Bronchial epithelial cell (primary cell): ENCODE measurements around the gene CYGB. TPM values are rescaled to one million over a fixed set of nuclear protein-coding genes. Genes with fewer than 3 reads are reported as not detected.

Source experiments
- DNase-seq: peaks from one replicate; pipeline ENCODE4 v3.0.0-alpha.2; 2010; ENCODE audit warnings: low read depth
- FAIRE-seq: peaks from 2 replicates; lab custom pipeline; 2011; peaks lifted over from hg19 to GRCh38; lab: Jason Lieb, UNC
- H3K27me3 ChIP-seq: 2 replicates; pipeline ENCODE4 v1.5.1; 2011; ENCODE audit warnings: low read length; ENCODE audit not compliant: control insufficient read depth, insufficient read depth
- H3K36me3 ChIP-seq: 2 replicates; pipeline ENCODE4 v1.5.1; 2011; ENCODE audit warnings: low read length; ENCODE audit not compliant: control insufficient read depth, insufficient read depth
- H3K4me3 ChIP-seq: 2 replicates; pipeline ENCODE4 v1.5.1; 2011; ENCODE audit warnings: mild to moderate bottlenecking, low read depth, low read length, control low read depth
- total RNA-seq: library from RNA; depleted of rRNA; stranded (reverse); fragments of >200 nt; gene quantifications from 2 replicates; pipeline ENCODE4 v1.2.1, GENCODE V29; 2014
- TF ChIP-seq, protein P1 (sequence below): IDR thresholded peaks from 2 replicates; pipeline ENCODE4 v1.5.1; 2011; ENCODE audit warnings: mild to moderate bottlenecking, moderate library complexity, low read length, control low read depth, inconsistent platforms; ENCODE audit not compliant: insufficient read depth, severe bottlenecking

Gene CYGB
- total RNA-seq, 1 donor from 2014 or later: 2.1 TPM

DNA sequence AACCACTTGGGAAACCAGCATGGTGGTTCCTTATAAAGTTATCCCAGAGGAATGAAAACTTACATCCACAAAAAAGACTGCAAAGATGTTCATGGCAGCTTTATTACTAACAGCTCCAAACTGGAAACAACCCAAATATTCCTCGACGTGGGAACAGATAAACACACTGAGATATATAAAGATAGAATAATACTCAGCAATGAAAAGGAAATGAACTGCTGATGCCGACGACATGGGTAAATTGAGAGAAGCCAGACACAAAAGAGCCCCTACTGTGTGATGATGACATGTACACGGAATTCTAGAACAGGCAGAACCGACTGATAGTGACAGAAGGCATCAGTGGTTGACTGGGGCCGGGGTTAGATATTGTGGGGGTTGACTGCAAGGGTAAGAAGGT, 12.0 kb upstream of the CYGB start:
- Histone ChIP-seq H3K27me3 (no peaks in the 10 kb centered on the region), H3K4me3 (peak overlapping the region; percentile 28), H3K36me3 (peaks cover 3% of the 10 kb centered on the region)
- no peak for DNase-seq
- TF ChIP-seq, protein P1, sequence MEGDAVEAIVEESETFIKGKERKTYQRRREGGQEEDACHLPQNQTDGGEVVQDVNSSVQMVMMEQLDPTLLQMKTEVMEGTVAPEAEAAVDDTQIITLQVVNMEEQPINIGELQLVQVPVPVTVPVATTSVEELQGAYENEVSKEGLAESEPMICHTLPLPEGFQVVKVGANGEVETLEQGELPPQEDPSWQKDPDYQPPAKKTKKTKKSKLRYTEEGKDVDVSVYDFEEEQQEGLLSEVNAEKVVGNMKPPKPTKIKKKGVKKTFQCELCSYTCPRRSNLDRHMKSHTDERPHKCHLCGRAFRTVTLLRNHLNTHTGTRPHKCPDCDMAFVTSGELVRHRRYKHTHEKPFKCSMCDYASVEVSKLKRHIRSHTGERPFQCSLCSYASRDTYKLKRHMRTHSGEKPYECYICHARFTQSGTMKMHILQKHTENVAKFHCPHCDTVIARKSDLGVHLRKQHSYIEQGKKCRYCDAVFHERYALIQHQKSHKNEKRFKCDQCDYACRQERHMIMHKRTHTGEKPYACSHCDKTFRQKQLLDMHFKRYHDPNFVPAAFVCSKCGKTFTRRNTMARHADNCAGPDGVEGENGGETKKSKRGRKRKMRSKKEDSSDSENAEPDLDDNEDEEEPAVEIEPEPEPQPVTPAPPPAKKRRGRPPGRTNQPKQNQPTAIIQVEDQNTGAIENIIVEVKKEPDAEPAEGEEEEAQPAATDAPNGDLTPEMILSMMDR: no peak
- FAIRE-seq: no peak

GRCh38 chr17:76549215-76549518, 11.7 kb upstream of the CYGB start:
- peaks cover 3% of the 10 kb centered on the region for H3K36me3 ChIP-seq
- peak overlapping the region; percentile 28 for H3K4me3 ChIP-seq
- no peaks in the 10 kb centered on the region for H3K27me3 ChIP-seq
- no peak for FAIRE-seq
- no peak for DNase-seq
- TF ChIP-seq, protein P1: no peak

- TF ChIP-seq, protein P1: no peak
- Histone ChIP-seq H3K36me3 (peaks cover 3% of the 10 kb centered on the region), H3K4me3 (peak overlapping the region; percentile 28), H3K27me3 (no peaks in the 10 kb centered on the region)
- DNase-seq (no peak), FAIRE-seq (no peak)
Observed at GRCh38 chr17:76548378-76549214, 11.1 kb upstream of the CYGB start.

DNA sequence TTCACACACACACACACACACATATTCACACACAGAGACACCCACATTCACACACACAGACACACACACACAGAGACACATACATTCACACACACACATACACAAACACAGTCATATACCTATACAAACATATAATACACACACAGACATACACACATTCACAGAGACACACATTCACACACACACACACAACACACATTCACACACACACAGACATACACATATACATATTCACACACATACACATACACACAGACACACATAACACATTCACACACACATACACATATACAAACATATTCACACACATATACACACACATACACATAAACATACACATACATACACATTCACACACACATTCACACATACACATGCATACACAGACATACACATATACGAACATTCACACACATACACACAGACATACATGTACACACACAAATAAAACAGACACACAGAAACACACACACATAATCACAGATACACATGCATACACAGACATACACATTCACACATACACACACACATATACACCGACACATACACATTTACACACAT, 10.2 kb upstream of the CYGB start:
- Histone ChIP-seq H3K4me3 (peak overlapping the region; percentile 28), H3K27me3 (no peaks in the 10 kb centered on the region), H3K36me3 (peaks cover 1% of the 10 kb centered on the region)
- FAIRE-seq (no peak), DNase-seq (no peak)
- TF ChIP-seq, protein P1: no peak

GRCh38 chr17:76547183-76547641, 9.7 kb upstream of the CYGB start:
- Histone ChIP-seq H3K27me3 (no peaks in the 10 kb centered on the region), H3K4me3 (no peak overlapping the region), H3K36me3 (peaks cover 1% of the 10 kb centered on the region)
- peak; percentile 50 for DNase-seq
- FAIRE-seq: no peak
- TF ChIP-seq, protein P1: peak; percentile 56
